Choroid plexus epithelial cell (primary cell): ENCODE measurements around the gene CHRNB4.

Source experiments
- DNase-seq: peaks from one replicate; pipeline ENCODE4 v3.0.0-alpha.2; 2010; ENCODE audit warnings: low read depth
- H3K4me3 ChIP-seq: 2 replicates; pipeline ENCODE4 v1.5.1; 2011; ENCODE audit warnings: low read depth, mild to moderate bottlenecking, control low read depth, low read length, moderate library complexity
- CTCF ChIP-seq: conservative IDR thresholded peaks from 2 replicates; pipeline ENCODE4 v1.5.1; 2011; ENCODE audit warnings: low read depth, mild to moderate bottlenecking, control low read depth, inconsistent platforms, low read length, moderate library complexity

Gene CHRNB4

DNA sequence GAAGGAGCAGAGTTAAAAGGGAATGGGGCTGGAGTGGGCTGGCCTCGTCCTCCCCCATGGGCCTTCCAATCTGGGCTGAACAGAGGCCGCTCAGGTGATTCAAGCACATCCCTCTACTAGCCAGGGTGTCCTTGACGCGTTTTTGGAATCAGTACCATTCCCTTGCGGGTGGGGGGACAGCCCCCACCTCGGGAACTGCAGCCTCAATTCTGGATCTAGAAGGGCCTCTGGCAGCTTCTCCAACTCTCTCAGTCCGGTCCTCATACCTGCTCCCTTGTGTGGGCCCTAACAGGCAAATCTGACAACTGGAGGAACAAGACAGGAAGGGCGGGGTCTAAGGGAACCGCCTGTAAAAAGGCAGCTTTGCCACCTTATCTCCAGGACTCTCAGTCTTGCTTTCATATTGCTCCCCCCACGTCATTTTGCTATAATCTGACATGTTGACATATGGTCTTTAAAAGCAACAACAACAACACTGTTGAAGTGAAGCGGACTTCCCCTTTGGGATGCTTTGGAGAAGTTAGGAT lies 802 bp upstream of the CHRNB4 start:
- no peak for TF ChIP-seq CTCF
- no peak overlapping the region for H3K4me3 ChIP-seq
- no peak for DNase-seq

- TF ChIP-seq CTCF, result no peak
- H3K4me3 ChIP-seq, result peak overlapping the region; percentile 50
- no peak for DNase-seq
Observed at GRCh38 chr15:78640527-78641101, 396 bp downstream of the CHRNB4 start.

DNA sequence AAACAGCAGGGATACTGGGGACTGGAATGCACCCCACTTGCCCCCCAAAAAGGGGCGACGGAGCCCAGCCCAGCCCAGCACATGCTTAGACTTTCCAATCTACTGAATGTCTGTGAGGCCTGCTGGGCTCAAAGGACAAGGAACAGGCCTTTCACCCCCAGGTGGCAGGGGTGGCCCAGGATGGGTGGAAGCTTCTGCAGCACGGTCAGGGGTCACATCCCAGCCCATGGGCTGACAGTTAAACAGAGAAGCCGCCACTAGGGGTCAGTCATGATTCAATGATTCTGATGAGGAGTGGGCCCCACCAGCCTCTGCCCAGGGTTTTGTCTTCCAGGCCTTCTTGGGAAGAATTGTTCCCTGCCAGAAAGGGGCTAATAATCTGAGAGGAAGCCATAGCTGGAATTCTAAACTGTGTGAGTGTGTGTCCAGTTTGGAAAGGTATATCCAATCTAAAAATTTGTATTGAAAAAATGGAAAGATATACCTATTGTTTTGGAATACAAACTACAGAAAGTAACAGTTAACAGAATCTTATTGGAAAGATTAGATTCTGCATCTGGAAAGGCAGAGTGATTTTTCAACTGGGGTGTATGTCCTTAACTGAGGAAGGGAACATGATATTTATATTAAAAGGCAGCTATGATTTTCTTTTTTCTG lies 2.2 kb downstream of the CHRNB4 start:
- peak; percentile 81 for TF ChIP-seq CTCF
- peak; percentile 56 for DNase-seq
- no peak overlapping the region for H3K4me3 ChIP-seq

DNA sequence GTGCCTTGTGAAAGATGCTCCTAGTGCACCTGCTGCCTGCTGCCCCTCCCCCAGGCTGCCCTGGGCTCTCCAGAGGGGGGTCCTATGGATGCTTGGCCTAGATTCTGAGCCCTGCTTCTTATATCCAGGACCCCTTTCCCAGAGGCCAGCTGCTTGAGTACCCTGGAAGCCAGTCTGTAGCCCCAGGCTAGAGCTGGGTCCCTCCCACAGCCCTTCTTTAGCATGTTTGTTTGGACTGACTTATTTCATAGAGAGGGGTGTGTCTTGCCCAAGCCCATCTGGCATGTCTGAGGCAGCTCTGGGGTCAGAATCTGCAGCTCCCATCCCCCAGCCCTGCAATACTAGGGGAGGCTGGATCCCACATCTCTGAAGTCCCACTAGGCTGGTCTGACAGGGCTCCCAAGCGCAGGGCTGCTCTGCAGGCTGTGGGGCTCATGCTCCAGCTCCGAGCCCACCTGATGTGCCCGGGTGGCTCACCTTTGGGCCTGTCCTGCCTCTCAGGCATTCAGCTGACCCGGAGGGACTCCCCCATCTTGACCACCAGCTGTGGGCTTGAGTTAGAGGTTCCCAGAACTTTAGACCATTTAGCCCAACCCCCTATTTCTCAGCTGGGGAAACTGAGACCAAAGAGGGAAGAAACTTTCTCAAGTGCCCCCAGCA lies 3.1 kb downstream of the CHRNB4 start:
- DNase-seq, result no peak
- H3K4me3 ChIP-seq, result no peak overlapping the region
- no peak for TF ChIP-seq CTCF

DNA sequence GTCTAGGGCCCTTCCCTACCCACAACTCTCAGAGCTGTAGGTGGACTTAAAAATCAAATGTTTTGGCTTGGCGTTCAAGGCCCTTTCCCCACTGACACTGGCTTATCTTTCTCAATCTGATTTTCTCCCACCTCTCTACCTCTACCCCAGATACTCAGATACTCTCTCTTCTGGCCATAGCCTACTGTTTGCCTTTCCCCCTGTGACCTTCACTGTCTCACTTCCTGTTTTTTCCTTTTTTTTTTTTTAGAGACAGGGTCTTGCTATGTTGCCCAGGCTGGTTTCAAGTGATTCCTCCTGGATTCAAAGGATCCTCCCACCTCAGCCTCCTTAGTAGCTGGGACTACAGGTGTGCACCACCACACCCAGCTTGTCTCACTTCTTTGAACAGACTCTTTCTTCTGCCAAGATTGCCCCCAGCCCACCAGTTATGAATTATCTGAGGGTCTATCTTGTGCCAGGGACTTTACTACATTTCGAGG lies 4.6 kb downstream of the CHRNB4 start:
- DNase-seq, result no peak
- no peak overlapping the region for H3K4me3 ChIP-seq
- no peak for TF ChIP-seq CTCF

- no peak overlapping the region for H3K4me3 ChIP-seq
- TF ChIP-seq CTCF, result no peak
- no peak for DNase-seq
Observed at GRCh38 chr15:78635346-78635745, 5.7 kb downstream of the CHRNB4 start.
